OCI-LY3 (cell line): ENCODE results near the gene FMR1NB.
A peak's percentile ranks its signal among the peaks of the same experiment; 100 is the strongest.

ENCODE experiments used
- H2AFZ ChIP-seq: fragments of 200-600, 300-600 bp; shearing (Covaris generic); 2 replicates; pipeline ENCODE4 v1.6.0; 2014; ENCODE audit warnings: antibody characterized with exemption, low read depth, low read length
- H3K27ac ChIP-seq: fragments of 200-600, 300-600 bp; sonication (generic); 2 replicates; pipeline ENCODE4 v1.5.1; 2014; ENCODE audit warnings: mild to moderate bottlenecking, low read length, moderate library complexity, mixed read lengths
- H3K27me3 ChIP-seq: fragments of 200-600, 300-600 bp; sonication (generic); 2 replicates; pipeline ENCODE4 v1.6.1; 2014; ENCODE audit warnings: low read depth, low read length, mixed read lengths
- H3K36me3 ChIP-seq: fragments of 200-600, 300-600 bp; sonication (generic); replicated peaks from 2 replicates; pipeline ENCODE3; 2014; ENCODE audit warnings: low read depth, low read length, mixed read lengths
- H3K4me1 ChIP-seq: fragments of 300-600, 200-600 bp; sonication (generic); 2 replicates; pipeline ENCODE4 v1.6.1; 2014; ENCODE audit warnings: low read length, mixed read lengths
- H3K4me2 ChIP-seq: fragments of 200-600, 300-600 bp; sonication (generic); 2 replicates; pipeline ENCODE4 v1.6.1; 2014; ENCODE audit warnings: low read length, mixed read lengths
- H3K4me3 ChIP-seq: fragments of 300-600, 200-600 bp; sonication (generic); 2 replicates; pipeline ENCODE4 v1.5.1; 2014; ENCODE audit warnings: antibody characterized with exemption, mild to moderate bottlenecking, low read length, moderate library complexity
- H3K79me2 ChIP-seq: fragments of 300-600, 200-600 bp; shearing (Covaris generic); 2 replicates; pipeline ENCODE4 v1.6.1; 2014; ENCODE audit warnings: mild to moderate bottlenecking, low read length, mixed read lengths
- H3K9ac ChIP-seq: fragments of 300-600, 200-600 bp; shearing (Covaris generic); 2 replicates; pipeline ENCODE4 v1.6.0; 2014; ENCODE audit warnings: mild to moderate bottlenecking, low read length, moderate library complexity
- H3K9me3 ChIP-seq: fragments of 200-600, 300-600 bp; shearing (Covaris generic); 2 replicates; pipeline ENCODE4 v1.6.1; 2014; ENCODE audit warnings: low read length, mixed read lengths; ENCODE audit not compliant: insufficient read depth
- H4K20me1 ChIP-seq: fragments of 200-600, 300-600 bp; sonication (generic); 2 replicates; pipeline ENCODE4 v1.6.1; 2016; ENCODE audit warnings: low read length, mixed read lengths; ENCODE audit not compliant: insufficient read depth
- EZH2phosphoT487 ChIP-seq: fragments of 200-600 bp; shearing (Covaris generic); IDR thresholded peaks from 2 replicates; pipeline ENCODE4 v1.6.1; 2018; ENCODE audit warnings: antibody characterized with exemption, mixed run types, low read depth
- TF ChIP-seq, protein P1 (sequence below): fragments of 200-600, 300-600 bp; sonication (generic); IDR thresholded peaks from 2 replicates; pipeline ENCODE4 v1.5.1; 2014; ENCODE audit warnings: antibody characterized with exemption, low read length, low read depth

Gene FMR1NB

DNA sequence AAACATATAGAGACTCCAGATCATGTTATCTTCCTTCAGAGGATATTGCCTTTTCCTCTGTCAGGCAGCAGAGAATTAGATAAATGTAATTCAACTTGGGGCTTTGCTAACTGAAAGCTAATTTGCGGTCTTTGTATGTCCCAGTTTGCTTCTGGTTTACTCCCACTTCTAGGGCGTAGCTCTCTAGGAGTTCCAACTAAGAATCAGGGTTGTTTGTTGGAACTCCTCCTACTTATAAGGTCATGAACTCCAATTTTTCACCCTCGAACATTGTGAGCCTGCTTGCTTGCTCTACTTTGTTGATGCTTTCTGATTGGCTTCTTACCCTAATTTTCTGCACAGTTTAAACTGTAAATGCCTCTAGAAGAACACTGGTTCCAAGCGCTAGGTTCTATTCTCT, 66.1 kb downstream of the FMR1NB start:
- Histone ChIP-seq H3K79me2 (no peaks in the 10 kb centered on the region), H3K27ac (no peak overlapping the region), H3K27me3 (no peaks in the 10 kb centered on the region), H2AFZ (no peak overlapping the region), H3K4me1 (no peaks in the 10 kb centered on the region), H3K4me3 (no peak overlapping the region), H3K36me3 (no peaks in the 10 kb centered on the region), H3K9me3 (no peaks in the 10 kb centered on the region), H3K9ac (no peak overlapping the region), H3K4me2 (no peak overlapping the region), H4K20me1 (no peaks in the 10 kb centered on the region)
- TF ChIP-seq, protein P1, sequence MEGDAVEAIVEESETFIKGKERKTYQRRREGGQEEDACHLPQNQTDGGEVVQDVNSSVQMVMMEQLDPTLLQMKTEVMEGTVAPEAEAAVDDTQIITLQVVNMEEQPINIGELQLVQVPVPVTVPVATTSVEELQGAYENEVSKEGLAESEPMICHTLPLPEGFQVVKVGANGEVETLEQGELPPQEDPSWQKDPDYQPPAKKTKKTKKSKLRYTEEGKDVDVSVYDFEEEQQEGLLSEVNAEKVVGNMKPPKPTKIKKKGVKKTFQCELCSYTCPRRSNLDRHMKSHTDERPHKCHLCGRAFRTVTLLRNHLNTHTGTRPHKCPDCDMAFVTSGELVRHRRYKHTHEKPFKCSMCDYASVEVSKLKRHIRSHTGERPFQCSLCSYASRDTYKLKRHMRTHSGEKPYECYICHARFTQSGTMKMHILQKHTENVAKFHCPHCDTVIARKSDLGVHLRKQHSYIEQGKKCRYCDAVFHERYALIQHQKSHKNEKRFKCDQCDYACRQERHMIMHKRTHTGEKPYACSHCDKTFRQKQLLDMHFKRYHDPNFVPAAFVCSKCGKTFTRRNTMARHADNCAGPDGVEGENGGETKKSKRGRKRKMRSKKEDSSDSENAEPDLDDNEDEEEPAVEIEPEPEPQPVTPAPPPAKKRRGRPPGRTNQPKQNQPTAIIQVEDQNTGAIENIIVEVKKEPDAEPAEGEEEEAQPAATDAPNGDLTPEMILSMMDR, result no peak

DNA sequence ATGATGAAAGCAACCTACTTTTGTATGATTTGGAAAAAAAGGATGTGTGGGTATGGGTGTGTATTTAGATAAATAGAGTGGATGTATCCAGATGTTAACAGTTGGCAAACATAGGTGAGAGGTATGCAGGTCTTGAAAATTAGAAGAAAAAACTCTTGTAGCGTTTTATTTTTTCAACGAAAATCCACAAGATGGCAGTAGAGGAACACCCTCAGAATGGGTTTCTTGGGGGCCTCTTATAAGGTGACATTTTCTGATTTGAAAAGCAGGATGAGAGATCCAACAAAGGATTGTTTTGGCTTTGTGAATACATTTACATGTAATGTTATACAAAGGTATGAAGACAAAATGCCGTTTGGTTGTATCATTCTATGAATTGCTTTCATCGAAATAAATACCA, 68.3 kb downstream of the FMR1NB start:
- H3K4me2 ChIP-seq, result no peak overlapping the region
- H2AFZ ChIP-seq, result no peak overlapping the region
- H3K27ac ChIP-seq, result no peak overlapping the region
- no peaks in the 10 kb centered on the region for H3K4me1 ChIP-seq
- H3K27me3 ChIP-seq, result no peaks in the 10 kb centered on the region; the same call in 1 of the 2 replicates
- no peaks in the 10 kb centered on the region for H3K36me3 ChIP-seq
- H4K20me1 ChIP-seq, result no peaks in the 10 kb centered on the region
- H3K4me3 ChIP-seq, result no peak overlapping the region
- H3K9ac ChIP-seq, result no peak overlapping the region
- no peaks in the 10 kb centered on the region for H3K79me2 ChIP-seq
- no peaks in the 10 kb centered on the region for H3K9me3 ChIP-seq
- no peak for TF ChIP-seq EZH2phosphoT487
- TF ChIP-seq, protein P1, result peak; percentile 63

- Histone ChIP-seq H3K27me3 (no peaks in the 10 kb centered on the region; the same call in 1 of the 2 replicates), H2AFZ (no peak overlapping the region), H3K4me1 (no peaks in the 10 kb centered on the region), H4K20me1 (no peaks in the 10 kb centered on the region), H3K4me3 (no peak overlapping the region), H3K27ac (no peak overlapping the region), H3K9me3 (no peaks in the 10 kb centered on the region), H3K79me2 (no peaks in the 10 kb centered on the region), H3K36me3 (no peaks in the 10 kb centered on the region), H3K9ac (no peak overlapping the region), H3K4me2 (no peak overlapping the region)
- no peak for TF ChIP-seq EZH2phosphoT487
- TF ChIP-seq, protein P1, result no peak
Measured at GRCh38 chrX:148051973-148052372, 70.8 kb downstream of the FMR1NB start.

GRCh38 chrX:148067285-148067684, 86.1 kb downstream of the FMR1NB start:
- Histone ChIP-seq H2AFZ (no peak overlapping the region), H3K79me2 (no peaks in the 10 kb centered on the region), H3K4me3 (no peak overlapping the region), H3K27me3 (no peaks in the 10 kb centered on the region), H3K4me1 (peaks cover 16% of the 10 kb centered on the region), H3K27ac (no peak overlapping the region), H3K36me3 (no peaks in the 10 kb centered on the region), H3K9me3 (no peaks in the 10 kb centered on the region), H3K9ac (no peak overlapping the region), H3K4me2 (no peak overlapping the region), H4K20me1 (no peaks in the 10 kb centered on the region)
- TF ChIP-seq, protein P1, result no peak
- no peak for TF ChIP-seq EZH2phosphoT487
